ENCODE measurements around the gene TP53BP2. TPM values are rescaled to one million over a fixed set of nuclear protein-coding genes. Genes with fewer than 3 reads are reported as not detected.
A peak's percentile ranks its signal among the peaks of the same experiment; 100 is the strongest.
"Not testable (repeated sequence)": the region's sequence is repeated elsewhere in the genome, so short reads cannot be mapped to it uniquely, and the experiment has no call there.

The TP53BP2 gene, protein sequence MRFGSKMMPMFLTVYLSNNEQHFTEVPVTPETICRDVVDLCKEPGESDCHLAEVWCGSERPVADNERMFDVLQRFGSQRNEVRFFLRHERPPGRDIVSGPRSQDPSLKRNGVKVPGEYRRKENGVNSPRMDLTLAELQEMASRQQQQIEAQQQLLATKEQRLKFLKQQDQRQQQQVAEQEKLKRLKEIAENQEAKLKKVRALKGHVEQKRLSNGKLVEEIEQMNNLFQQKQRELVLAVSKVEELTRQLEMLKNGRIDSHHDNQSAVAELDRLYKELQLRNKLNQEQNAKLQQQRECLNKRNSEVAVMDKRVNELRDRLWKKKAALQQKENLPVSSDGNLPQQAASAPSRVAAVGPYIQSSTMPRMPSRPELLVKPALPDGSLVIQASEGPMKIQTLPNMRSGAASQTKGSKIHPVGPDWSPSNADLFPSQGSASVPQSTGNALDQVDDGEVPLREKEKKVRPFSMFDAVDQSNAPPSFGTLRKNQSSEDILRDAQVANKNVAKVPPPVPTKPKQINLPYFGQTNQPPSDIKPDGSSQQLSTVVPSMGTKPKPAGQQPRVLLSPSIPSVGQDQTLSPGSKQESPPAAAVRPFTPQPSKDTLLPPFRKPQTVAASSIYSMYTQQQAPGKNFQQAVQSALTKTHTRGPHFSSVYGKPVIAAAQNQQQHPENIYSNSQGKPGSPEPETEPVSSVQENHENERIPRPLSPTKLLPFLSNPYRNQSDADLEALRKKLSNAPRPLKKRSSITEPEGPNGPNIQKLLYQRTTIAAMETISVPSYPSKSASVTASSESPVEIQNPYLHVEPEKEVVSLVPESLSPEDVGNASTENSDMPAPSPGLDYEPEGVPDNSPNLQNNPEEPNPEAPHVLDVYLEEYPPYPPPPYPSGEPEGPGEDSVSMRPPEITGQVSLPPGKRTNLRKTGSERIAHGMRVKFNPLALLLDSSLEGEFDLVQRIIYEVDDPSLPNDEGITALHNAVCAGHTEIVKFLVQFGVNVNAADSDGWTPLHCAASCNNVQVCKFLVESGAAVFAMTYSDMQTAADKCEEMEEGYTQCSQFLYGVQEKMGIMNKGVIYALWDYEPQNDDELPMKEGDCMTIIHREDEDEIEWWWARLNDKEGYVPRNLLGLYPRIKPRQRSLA
- 40.6 and 73.3 TPM in 2 replicates for total RNA-seq (2014; rRNA removed; shearing (Covaris generic))

GRCh38 chr1:223845810-223846682 lies at the start of gene TP53BP2:
TP53BP2 (minus strand) TSS chr1:223845947; CDS start chr1:223845680, 267 bp downstream.
- peak; percentile 85 for DNase-seq (ENCODE audit: low read depth)

DNA sequence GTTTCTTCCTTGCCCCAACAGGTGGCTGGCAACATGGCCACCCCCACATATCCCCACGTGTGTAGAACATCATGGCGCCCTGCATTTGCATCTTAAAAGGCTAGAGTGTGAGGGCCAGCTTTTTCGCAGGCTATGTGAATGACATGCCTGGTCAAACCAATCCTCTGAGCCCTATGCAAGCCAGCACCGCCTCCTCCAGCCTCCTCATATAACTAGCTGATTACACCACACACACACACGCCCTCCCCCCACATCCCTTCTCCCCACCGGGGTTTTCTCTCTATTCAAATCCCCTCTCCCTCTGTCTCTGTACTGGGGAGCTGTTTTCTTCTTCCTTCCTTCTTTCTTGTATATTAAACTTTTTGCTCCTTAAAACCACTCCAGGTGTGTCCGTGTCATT lies 44.7 kb upstream of the TP53BP2 start:
- DNase-seq (ENCODE audit: low read depth), result not testable (repeated sequence)

GRCh38 chr1:223889319-223889718 lies 43.6 kb upstream of the TP53BP2 start:
- not testable (repeated sequence) for DNase-seq (ENCODE audit: low read depth)

GRCh38 chr1:223887747-223888418 lies 42.1 kb upstream of the TP53BP2 start:
- peak; percentile 100 for DNase-seq (ENCODE audit: low read depth)

DNA sequence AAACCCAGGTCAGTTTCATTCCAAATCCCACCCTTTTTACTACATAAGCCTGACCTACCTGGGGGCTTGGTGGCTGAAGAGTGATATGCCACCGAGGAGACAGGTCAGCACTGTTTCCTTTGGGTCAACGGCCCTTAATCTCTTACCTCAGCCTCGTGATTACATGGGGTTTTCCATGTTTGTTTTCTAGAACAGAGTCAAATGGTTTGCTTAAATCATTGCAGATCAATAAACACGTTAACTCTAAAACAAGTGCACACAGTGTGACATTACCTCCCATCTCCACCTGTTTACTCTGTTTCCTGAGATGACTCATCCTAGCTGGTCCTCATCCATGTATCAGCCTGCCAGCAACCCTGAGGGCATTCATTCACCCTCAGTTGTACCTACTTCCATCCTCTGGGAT lies 40.8 kb upstream of the TP53BP2 start:
- peak; percentile 71 for DNase-seq (ENCODE audit: low read depth)

DNA sequence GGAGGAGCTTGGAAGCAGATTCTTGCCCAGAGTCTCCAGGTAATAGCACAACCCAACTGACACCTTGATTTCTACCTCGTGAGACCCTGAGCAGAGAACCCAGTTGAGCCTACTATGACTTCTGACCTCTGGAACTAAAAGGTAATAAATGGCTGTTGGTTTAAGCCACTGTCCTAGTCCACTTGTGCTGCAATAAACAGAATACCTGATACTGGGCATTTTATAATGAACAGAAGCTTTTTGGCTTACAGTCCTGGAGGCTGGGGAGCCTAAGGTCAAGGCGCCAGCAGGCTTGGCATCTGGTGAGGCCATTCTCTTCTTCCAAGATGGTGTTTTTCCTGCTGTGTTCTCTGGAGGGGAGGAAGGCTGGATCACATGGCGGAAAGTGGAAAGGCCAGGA lies 39.9 kb upstream of the TP53BP2 start:
- no peak for DNase-seq (ENCODE audit: low read depth)

GRCh38 chr1:223878598-223879325 lies 33.0 kb upstream of the TP53BP2 start:
- DNase-seq (ENCODE audit: low read depth), result no peak

- DNase-seq (ENCODE audit: low read depth), result no peak
Observed at GRCh38 chr1:223877804-223878203, 32.1 kb upstream of the TP53BP2 start.

GRCh38 chr1:223876590-223876989 lies 30.8 kb upstream of the TP53BP2 start:
- DNase-seq (ENCODE audit: low read depth), result no peak

GRCh38 chr1:223873044-223873443 lies 27.3 kb upstream of the TP53BP2 start:
- DNase-seq (ENCODE audit: low read depth), result peak; percentile 20

GRCh38 chr1:223872308-223872901 lies 26.7 kb upstream of the TP53BP2 start:
- no peak for DNase-seq (ENCODE audit: low read depth)

- no peak for DNase-seq (ENCODE audit: low read depth)
Observed at GRCh38 chr1:223870617-223871574, 25.1 kb upstream of the TP53BP2 start.

- not testable (repeated sequence) for DNase-seq (ENCODE audit: low read depth)
Observed at GRCh38 chr1:223864599-223865368, 19.0 kb upstream of the TP53BP2 start.

DNA sequence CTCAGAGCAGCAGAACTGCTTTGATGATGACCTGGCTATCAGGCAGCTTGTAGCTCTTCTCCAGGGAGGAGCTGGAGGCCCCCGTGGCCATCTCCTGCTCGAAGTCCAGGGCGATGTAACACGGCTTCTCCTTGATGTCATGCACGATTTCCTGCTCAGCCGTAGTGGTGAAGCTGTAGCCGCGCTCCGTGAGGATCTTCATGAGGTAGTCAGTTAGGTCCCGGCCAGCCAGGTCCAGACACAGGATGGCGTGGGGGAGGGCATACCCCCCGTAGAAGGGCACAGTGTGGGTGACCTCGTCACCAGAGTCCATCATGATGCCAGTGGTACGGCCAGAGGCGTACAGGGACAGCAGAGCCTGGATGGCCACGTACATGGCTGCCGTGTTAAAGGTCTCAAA lies 18.3 kb upstream of the TP53BP2 start:
- DNase-seq (ENCODE audit: low read depth), result no peak

DNA sequence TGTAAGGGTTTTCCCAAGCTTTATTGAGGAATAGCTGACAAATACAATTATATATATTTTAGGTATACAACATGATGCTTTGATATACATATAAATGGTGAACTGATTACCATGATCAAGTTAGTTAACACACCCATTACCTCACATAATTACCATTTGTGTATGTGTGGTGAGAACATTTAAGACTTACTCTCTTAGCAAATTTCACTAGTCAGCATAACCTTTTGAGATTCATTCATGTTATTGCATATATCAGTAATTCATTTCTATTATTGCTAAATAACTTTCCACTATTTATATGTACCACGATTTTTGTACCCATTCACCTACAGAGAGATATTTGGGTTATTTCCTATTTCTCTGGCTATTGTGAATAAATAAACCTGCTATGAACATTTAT lies 16.2 kb upstream of the TP53BP2 start:
- no peak for DNase-seq (ENCODE audit: low read depth)

GRCh38 chr1:223860051-223860622 lies 14.4 kb upstream of the TP53BP2 start:
- DNase-seq (ENCODE audit: low read depth), result peak; percentile 40

GRCh38 chr1:223859058-223859457 lies 13.3 kb upstream of the TP53BP2 start:
- no peak for DNase-seq (ENCODE audit: low read depth)
